GM19240 (cell line): ENCODE data around the gene IRF9.

Experiments
- DNase-seq: peaks from one replicate; pipeline ENCODE4 v3.0.0; 2011; ENCODE audit warnings: low spot score; ENCODE audit not compliant: insufficient read length

IRF9 gene

GRCh38 chr14:24131549-24131966, 29.5 kb upstream of the IRF9 start:
- no peak for DNase-seq

GRCh38 chr14:24132061-24132685, 28.9 kb upstream of the IRF9 start:
- DNase-seq, result no peak

GRCh38 chr14:24132976-24133375, 28.1 kb upstream of the IRF9 start:
- no peak for DNase-seq

- DNase-seq, result no peak
Measured at GRCh38 chr14:24133735-24134134, 27.3 kb upstream of the IRF9 start.

GRCh38 chr14:24135584-24135833, 25.6 kb upstream of the IRF9 start:
- no peak for DNase-seq

- peak; percentile 86 for DNase-seq
Measured at GRCh38 chr14:24135834-24136683, 25.0 kb upstream of the IRF9 start, which contains the start of gene PSME1. Gene PSME1, plus strand, starts transcription at chr14:24136194. Its CDS starts 69 bp downstream, at chr14:24136263.

- no peak for DNase-seq
Measured at GRCh38 chr14:24136684-24137528, 24.2 kb upstream of the IRF9 start.

- DNase-seq, result no peak
Measured at GRCh38 chr14:24137529-24138395, 23.3 kb upstream of the IRF9 start.

- no peak for DNase-seq
Measured at GRCh38 chr14:24138396-24139271, 22.4 kb upstream of the IRF9 start.

GRCh38 chr14:24139272-24139934, 21.7 kb upstream of the IRF9 start:
- DNase-seq, result no peak

- peak; percentile 94 for DNase-seq
Measured at GRCh38 chr14:24141097-24141880, 19.8 kb upstream of the IRF9 start, which contains the start of gene EMC9. Gene EMC9, minus strand, starts transcription at chr14:24141591. Its CDS starts 287 bp downstream, at chr14:24141304.

GRCh38 chr14:24143511-24143910, 17.6 kb upstream of the IRF9 start:
- DNase-seq, result no peak

GRCh38 chr14:24144451-24144850, 16.6 kb upstream of the IRF9 start:
- no peak for DNase-seq

GRCh38 chr14:24145219-24145618, 15.8 kb upstream of the IRF9 start:
- no peak for DNase-seq

GRCh38 chr14:24145690-24146452, 15.2 kb upstream of the IRF9 start:
- no peak for DNase-seq

GRCh38 chr14:24146453-24146977, 14.6 kb upstream of the IRF9 start, which contains the start of gene PSME2:
Gene PSME2, minus strand, starts transcription at chr14:24146610. Its CDS starts 29 bp downstream, at chr14:24146581.
- DNase-seq, result peak; percentile 94

- DNase-seq, result peak; percentile 97
Measured at GRCh38 chr14:24146978-24147760, 13.9 kb upstream of the IRF9 start, which contains the start of gene RNF31. Gene RNF31, plus strand, starts transcription at chr14:24147498. Its CDS starts 201 bp downstream, at chr14:24147699.
